K562 (cell line): Measurements from ENCODE around the gene RHEBL1. TPM values are rescaled to one million over a fixed set of nuclear protein-coding genes. Genes with fewer than 3 reads are reported as not detected.

Experiments used
- ATAC-seq: fragments of 200-7000 bp; cut with Tn5 transposase; 3 replicates; pipeline ENCODE4 v1.9.1; 2020; ENCODE audit warnings: moderate library complexity
- BruUV-seq: library from RNA; stranded (reverse); fragments of 400-500 nt; replicated peaks from 2 replicates; lab custom pipeline; 2021; lab: Mats Ljungman, UMichigan
- CTCF ChIA-PET: fragments of 300-600 bp; formaldehyde crosslinking; extraction: SDS; loops from one replicate; lab custom pipeline; 2021; ENCODE audit warnings: low intra/inter-chr PET ratio; lab: Yijun Ruan, JAX
- POLR2A ChIA-PET: fragments of 300-600, 350-650 bp; sonication (Branson Sonifier 250); formaldehyde crosslinking; extraction: SDS; loops from one replicate; lab custom pipeline; 2021; ENCODE audit warnings: antibody characterized with exemption, inconsistent platforms; lab: Yijun Ruan, JAX
- DNase-seq, 4 experiments: peaks; one replicate each; pipeline versions ENCODE4 v3.0.0 to v3.0.0-alpha.2; 2011 to 2018; ENCODE audit warnings: low spot score in 3 of 4, mixed read lengths in 3 of 4; ENCODE audit errors: extremely low read depth in 1 of 4
- FAIRE-seq: peaks from 2 replicates; lab custom pipeline; 2011; peaks lifted over from hg19 to GRCh38; lab: Jason Lieb, UNC
- H2AFZ ChIP-seq: 2 replicates; pipeline ENCODE4 v1.6.0; 2011; ENCODE audit warnings: low read depth, low read length, control low read depth, inconsistent platforms
- H3K27ac ChIP-seq: fragments of 200-600 bp; 3 replicates; pipeline ENCODE4 v1.8.0; 2011; ENCODE audit warnings: low read depth, mild to moderate bottlenecking, control low read depth, inconsistent platforms, low read length, moderate library complexity, mixed read lengths; ENCODE audit errors: extremely low read depth
- H3K27me3 ChIP-seq, 2 experiments: fragments of 300-600 bp in 1 of 2; 2 replicates in 1 of 2; 3 replicates in 1 of 2; pipeline versions ENCODE4 v1.6.0 to v1.8.0; 2011; ENCODE audit warnings: inconsistent platforms in 2 of 2, low read length in 2 of 2, mild to moderate bottlenecking in 1 of 2, mixed read lengths in 1 of 2, moderate library complexity in 1 of 2; ENCODE audit not compliant: control insufficient read depth in 2 of 2, insufficient read depth in 2 of 2
- H3K36me3 ChIP-seq: fragments of 300-600 bp; 3 replicates; pipeline ENCODE4 v1.8.0; 2011; ENCODE audit warnings: mild to moderate bottlenecking, low read length, inconsistent platforms; ENCODE audit not compliant: control insufficient read depth, insufficient read depth
- H3K4me1 ChIP-seq, 2 experiments: fragments of 200-600 bp in 1 of 2; replicated peaks in 1 of 2; 2 replicates in 1 of 2; 3 replicates in 1 of 2; pipeline versions ENCODE4 v1.5.1 to v1.8.0; 2011; ENCODE audit warnings: inconsistent platforms in 2 of 2, low read length in 2 of 2, mild to moderate bottlenecking in 1 of 2, mixed read lengths in 1 of 2, moderate library complexity in 1 of 2; ENCODE audit not compliant: control insufficient read depth in 2 of 2, insufficient read depth in 2 of 2
- H3K4me2 ChIP-seq: 2 replicates; pipeline ENCODE4 v1.6.1; 2011; ENCODE audit warnings: low read length, control low read depth, inconsistent platforms, mixed read lengths; ENCODE audit not compliant: insufficient read depth
- H3K4me3 ChIP-seq: fragments of 200-600 bp; sonication (generic), shearing (Covaris generic); 2 replicates; pipeline ENCODE4 v1.5.1; 2016; ENCODE audit warnings: control low read depth, inconsistent platforms
- H3K79me2 ChIP-seq: fragments of 200-600 bp; 3 replicates; pipeline ENCODE4 v1.8.0; 2011; ENCODE audit warnings: low read length, inconsistent platforms; ENCODE audit not compliant: control insufficient read depth, insufficient read depth
- H3K9ac ChIP-seq, 2 experiments: 2 replicates each; pipeline versions ENCODE4 v1.6.0 to v1.6.1; 2011; ENCODE audit warnings: low read depth in 2 of 2, low read length in 2 of 2, control low read depth in 1 of 2, inconsistent platforms in 1 of 2, mild to moderate bottlenecking in 1 of 2, mixed read lengths in 1 of 2; ENCODE audit not compliant: insufficient read depth in 1 of 2
- H3K9me1 ChIP-seq: one replicate; pipeline ENCODE4 v1.6.0; 2011; ENCODE audit warnings: inconsistent platforms, mild to moderate bottlenecking, low read length, moderate library complexity; ENCODE audit not compliant: control insufficient read depth, insufficient read depth
- H3K9me3 ChIP-seq: replicated peaks from 2 replicates; pipeline ENCODE4 v1.5.1; 2011; ENCODE audit warnings: low read depth, low read length, inconsistent platforms; ENCODE audit not compliant: control insufficient read depth, insufficient read depth
- H4K20me1 ChIP-seq: replicated peaks from 2 replicates; pipeline ENCODE4 v1.6.1; 2011; ENCODE audit warnings: low read length, inconsistent platforms, mixed read lengths; ENCODE audit not compliant: control insufficient read depth, insufficient read depth
- HOXB6 ChIP-seq: fragments of 250-450 bp; sonication (Bioruptor Pico); IDR thresholded peaks from 2 replicates; pipeline ENCODE4 v1.5.1; 2022; ENCODE audit warnings: mild to moderate bottlenecking, borderline replicate concordance
- NONO ChIP-seq, 2 experiments: fragments of 200-400 bp in 1 of 2; fragments of 450-650 bp in 1 of 2; formaldehyde crosslinking in 1 of 2; IDR thresholded peaks; 2 replicates each; pipeline ENCODE4 v1.6.1; 2017; ENCODE audit warnings: low read depth in 2 of 2, mild to moderate bottlenecking in 2 of 2, moderate library complexity in 2 of 2, low read length in 1 of 2
- SREBF1 ChIP-seq: fragments of 150-350 bp; IDR thresholded peaks from 2 replicates; pipeline ENCODE4 v1.6.1; 2014; ENCODE audit warnings: antibody characterized with exemption, low read depth, low read length, borderline replicate concordance
- ZNF764 ChIP-seq: fragments of 250-450 bp; sonication (Bioruptor Pico); IDR thresholded peaks from 2 replicates; pipeline ENCODE4 v1.4.0; 2020; ENCODE audit warnings: low read depth, mild to moderate bottlenecking, moderate library complexity
- ZNF785 ChIP-seq: fragments of 250-450 bp; sonication (Bioruptor Pico); IDR thresholded peaks from 2 replicates; pipeline ENCODE4 v1.4.0; 2020; ENCODE audit warnings: mild to moderate bottlenecking
- WGBS: fragments of 100-300 bp; shearing (Covaris generic); methylation state at CpG from one replicate; pipeline ENCODE4 v1.1.6; 2016; ENCODE audit warnings: low coverage, mixed read lengths; ENCODE audit not compliant: insufficient coverage; ENCODE audit errors: missing lambda C conversion rate; 5-methylcytosine and 5-hydroxymethylcytosine counted together
- in situ Hi-C: fragments of 300-500 bp; cut with MboI; formaldehyde crosslinking; loops from 4 replicates; pipeline ENCODE4 v1.15.0; 2018; ENCODE audit warnings: inconsistent platforms, mixed read lengths
- intact Hi-C: fragments of 100-400 bp; cut with micrococcal nuclease; formaldehyde crosslinking; loops from 2 replicates; pipeline ENCODE4 v1.14.2; 2022
- polyA plus RNA-seq, 8 experiments: library from polyadenylated mRNA; depleted of rRNA in 4 of 8; stranded (reverse) in 5 of 8; unstranded in 3 of 8; fragments of >200 nt; fragmentation: Nextera tagmentation in 2 of 8; fragmentation: Illumina TruSeq in 1 of 8; extraction: Ambion mirVana in 2 of 8; extraction: Trizol in 1 of 8; gene quantifications; 2 replicates each; pipeline versions ENCODE4 v1.2.1 to v1.2.3, GENCODE V29; 2011 to 2014; ENCODE audit warnings: inconsistent platforms in 1 of 8, missing spikeins in 1 of 8
- total RNA-seq, 7 experiments: library from RNA; depleted of rRNA in 6 of 7; stranded (reverse); fragments of >200 nt in 6 of 7; fragmentation: Illumina TruSeq in 2 of 7; extraction: Trizol in 2 of 7; gene quantifications; 2 replicates each; pipeline versions ENCODE4 v1.2.1 to v1.2.3, GENCODE V29; 2011 to 2021; ENCODE audit warnings: low replicate concordance in 1 of 7

The RHEBL1 gene
- total and polyA plus RNA-seq, 9 of the 15 experiments (the other 6 are each of a cell fraction or from before 2014, with no cell fraction given) = 4.3 to 36.1 (median 8.2) TPM

- FAIRE-seq (no peak), ATAC-seq (no peak), DNase-seq (no peak)
- Histone ChIP-seq H3K27ac (no peak overlapping the region), H3K4me1 (peaks cover 0 to 13% of the 10 kb centered on the region in 2 experiments; a peak in 1 of 5 replicates), H3K27me3 (no peaks in the 10 kb centered on the region), H3K9ac (no peak overlapping the region), H3K4me2 (no peak overlapping the region), H2AFZ (no peak overlapping the region), H3K9me1 (no peaks in the 10 kb centered on the region), H3K9me3 (no peaks in the 10 kb centered on the region), H3K36me3 (peaks cover 97% of the 10 kb centered on the region), H3K4me3 (no peak overlapping the region), H3K79me2 (no peaks in the 10 kb centered on the region), H4K20me1 (no peaks in the 10 kb centered on the region; the same call in 1 of the 2 replicates)
- ChIA-PET CTCF (no interaction called here), POLR2A (interaction anchor here (1.5 to 12.9 kb wide), 4 partner anchors 9 to 16 kb away, joined by 6 to 78 read pairs (median 18); partner anchors contain the start of gene PRKAG1)
- 85% methylated on average over 2 of the region's 4 CpGs for WGBS
- no TSS peak for BruUV-seq
- intact Hi-C loops = no loop called here
- in situ Hi-C loops = no loop called here
- TF ChIP-seq ZNF764 (CRISPR knock-in tag) = no peak
- TF ChIP-seq HOXB6 (CRISPR knock-in tag) = no peak
- no peak for TF ChIP-seq NONO (IDR thresholded peaks at IDR 0.05; ENCODE audit: low read depth in 2 of 2, low read length in 1 of 2)
- TF ChIP-seq ZNF785 = no peak
- TF ChIP-seq SREBF1 = no peak
These were observed 35.5 kb downstream of the RHEBL1 start for GRCh38 chr12:49034286-49034622.
